H1 (cell line): ENCODE measurements around the gene ABHD16B. TPM values are rescaled to one million over a fixed set of nuclear protein-coding genes. Genes with fewer than 3 reads are reported as not detected.

Experiments used
- ATF3 ChIP-seq: IDR thresholded peaks from 2 replicates; pipeline ENCODE4 v1.6.1; 2011; ENCODE audit warnings: low read depth, mild to moderate bottlenecking, low read length; ENCODE audit not compliant: insufficient read depth
- BRCA1 ChIP-seq: IDR thresholded peaks from 2 replicates; pipeline ENCODE4 v1.6.1; 2012; ENCODE audit warnings: low read depth, low read length, improper control_type of control experiment
- polyA plus RNA-seq, 7 experiments: library from polyadenylated mRNA; depleted of rRNA in 3 of 7; stranded (reverse) in 5 of 7; unstranded in 2 of 7; fragments of >200 nt in 5 of 7; fragments of 200-250 nt in 2 of 7; gene quantifications; 1 replicate in 5 of 7; 2 replicates in 1 of 7; 4 replicates in 1 of 7; pipeline versions ENCODE4 v1.2.1 to v1.2.3, GENCODE V29; 2011 to 2013; ENCODE audit warnings: missing spikeins in 2 of 7, mixed read lengths in 2 of 7
- total RNA-seq: library from RNA; stranded (reverse); fragmentation: NEBNext Ultra II Directional; extraction: Animal tissue kit (Norgen Biotek cat#: 25700); gene quantifications from 2 replicates; pipeline ENCODE4 v1.2.1, GENCODE V29; 2021

Gene ABHD16B
- total and polyA plus RNA-seq, 2 of the 8 experiments (the other 6 are each of a cell fraction or from before 2014, with no cell fraction given) = not detected

- no peak for TF ChIP-seq ATF3
- no peak for TF ChIP-seq BRCA1
These were observed 28.9 kb downstream of the ABHD16B start (continued) for GRCh38 chr20:63890201-63890576.
